ENCODE results near the gene AFF2. TPM values are rescaled to one million over a fixed set of nuclear protein-coding genes. Genes with fewer than 3 reads are reported as not detected.

The AFF2 gene
- total RNA-seq, 1 donor from 2014 or later = 13.4 TPM

DNA sequence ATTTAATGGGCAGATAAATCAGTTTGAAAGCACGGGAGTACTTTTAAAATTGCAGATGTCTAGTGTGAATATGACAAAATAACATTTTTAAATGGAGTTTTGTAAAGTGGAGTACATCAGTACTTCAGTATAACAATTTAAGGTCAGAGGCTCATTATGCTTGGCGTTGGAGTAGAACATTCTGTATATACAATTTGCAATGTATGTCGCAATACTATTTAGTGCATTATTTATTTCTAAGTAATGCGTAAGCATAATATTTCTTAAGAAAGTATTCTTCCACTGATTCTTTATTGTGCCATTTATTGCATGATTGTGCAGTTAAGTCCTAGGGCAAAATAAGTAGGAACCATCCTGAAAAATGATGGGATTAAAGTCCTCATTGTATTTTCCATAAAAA lies 461.6 kb downstream of the AFF2 start:
- Histone ChIP-seq H3K4me3 (no peak overlapping the region), H3K27ac (no peak overlapping the region)
- TF ChIP-seq, protein P1, sequence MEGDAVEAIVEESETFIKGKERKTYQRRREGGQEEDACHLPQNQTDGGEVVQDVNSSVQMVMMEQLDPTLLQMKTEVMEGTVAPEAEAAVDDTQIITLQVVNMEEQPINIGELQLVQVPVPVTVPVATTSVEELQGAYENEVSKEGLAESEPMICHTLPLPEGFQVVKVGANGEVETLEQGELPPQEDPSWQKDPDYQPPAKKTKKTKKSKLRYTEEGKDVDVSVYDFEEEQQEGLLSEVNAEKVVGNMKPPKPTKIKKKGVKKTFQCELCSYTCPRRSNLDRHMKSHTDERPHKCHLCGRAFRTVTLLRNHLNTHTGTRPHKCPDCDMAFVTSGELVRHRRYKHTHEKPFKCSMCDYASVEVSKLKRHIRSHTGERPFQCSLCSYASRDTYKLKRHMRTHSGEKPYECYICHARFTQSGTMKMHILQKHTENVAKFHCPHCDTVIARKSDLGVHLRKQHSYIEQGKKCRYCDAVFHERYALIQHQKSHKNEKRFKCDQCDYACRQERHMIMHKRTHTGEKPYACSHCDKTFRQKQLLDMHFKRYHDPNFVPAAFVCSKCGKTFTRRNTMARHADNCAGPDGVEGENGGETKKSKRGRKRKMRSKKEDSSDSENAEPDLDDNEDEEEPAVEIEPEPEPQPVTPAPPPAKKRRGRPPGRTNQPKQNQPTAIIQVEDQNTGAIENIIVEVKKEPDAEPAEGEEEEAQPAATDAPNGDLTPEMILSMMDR (IDR thresholded peaks at IDR 0.05) = no peak

DNA sequence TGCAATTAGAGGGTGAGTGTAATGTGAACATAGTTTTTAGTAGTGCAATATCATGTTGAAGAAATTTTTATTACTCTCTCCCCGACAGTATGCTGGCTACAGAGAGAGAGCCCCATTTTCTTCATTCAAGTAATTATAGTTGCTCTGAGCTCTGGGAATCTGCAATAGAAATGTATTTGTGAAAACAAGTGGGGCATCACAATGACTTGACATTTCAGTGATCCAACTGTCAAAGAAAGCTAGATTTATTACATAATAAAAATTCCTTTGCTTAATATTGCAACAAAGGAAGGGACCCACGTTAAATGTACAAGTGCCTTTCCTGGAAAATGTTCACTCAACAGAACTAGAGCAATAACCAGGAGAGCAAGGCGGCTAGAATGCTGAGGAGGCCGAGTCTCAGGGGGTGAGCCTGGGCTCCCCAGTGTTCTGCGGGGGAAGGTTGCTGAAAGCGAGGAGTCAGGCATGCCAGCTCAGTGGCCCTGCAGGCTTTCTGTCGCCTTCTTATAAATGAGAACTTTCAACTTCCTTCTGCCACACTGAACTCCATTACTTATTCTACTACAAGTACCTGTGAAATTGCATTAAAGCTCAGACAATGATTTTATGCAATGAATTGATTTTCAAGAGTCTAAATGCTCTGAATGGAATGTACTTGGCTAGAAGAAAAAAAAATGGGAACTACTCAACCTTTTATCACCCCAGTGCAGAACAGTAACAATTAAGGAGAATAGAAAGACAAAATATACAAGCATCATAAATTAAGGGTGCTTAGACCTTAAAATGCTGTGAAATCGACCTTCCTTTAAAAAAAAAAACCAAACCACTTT lies 476.4 kb downstream of the AFF2 start:
- no peaks in the 10 kb centered on the region for H3K27me3 ChIP-seq
- H3K27ac ChIP-seq = no peak overlapping the region
- TF ChIP-seq, protein P1 (IDR thresholded peaks at IDR 0.05) = no peak
- intact Hi-C loops (cut with DNase I) = no loop called here
- no peak overlapping the region for H3K4me3 ChIP-seq
- H3K36me3 ChIP-seq = no peaks in the 10 kb centered on the region
- H3K9me3 ChIP-seq = no peaks in the 10 kb centered on the region
- H3K4me1 ChIP-seq = no peaks in the 10 kb centered on the region
- DNase-seq (no peak), ATAC-seq (no peak)

More for the DNA sequence above, 461.6 kb downstream of the AFF2 start:
- H3K36me3 ChIP-seq = no peaks in the 10 kb centered on the region
- H3K9me3 ChIP-seq = no peaks in the 10 kb centered on the region
- no peak for DNase-seq
- ATAC-seq = no peak
- no peaks in the 10 kb centered on the region for H3K27me3 ChIP-seq
- no peaks in the 10 kb centered on the region for H3K4me1 ChIP-seq
- intact Hi-C loops (cut with DNase I) = no loop called here

GRCh38 chrX:148979786-148980185 lies 479.4 kb downstream of the AFF2 start:
- DNase-seq (no peak), ATAC-seq (no peak)
- no peaks in the 10 kb centered on the region for H3K4me1 ChIP-seq
- no peaks in the 10 kb centered on the region for H3K27me3 ChIP-seq
- TF ChIP-seq, protein P1 (IDR thresholded peaks at IDR 0.05) = no peak
- no peaks in the 10 kb centered on the region for H3K9me3 ChIP-seq
- intact Hi-C loops (cut with DNase I) = no loop called here
- no peaks in the 10 kb centered on the region for H3K36me3 ChIP-seq
- H3K4me3 ChIP-seq = no peak overlapping the region
- H3K27ac ChIP-seq = no peak overlapping the region

GRCh38 chrX:148984238-148984637 lies 483.8 kb downstream of the AFF2 start:
- H3K4me1 ChIP-seq = no peaks in the 10 kb centered on the region
- no peaks in the 10 kb centered on the region for H3K36me3 ChIP-seq
- H3K27ac ChIP-seq = no peak overlapping the region
- intact Hi-C loops (cut with DNase I) = no loop called here
- no peaks in the 10 kb centered on the region for H3K27me3 ChIP-seq
- no peaks in the 10 kb centered on the region for H3K9me3 ChIP-seq
- H3K4me3 ChIP-seq = no peak overlapping the region
- no peak for DNase-seq
- no peak for ATAC-seq
- TF ChIP-seq, protein P1 (IDR thresholded peaks at IDR 0.05) = no peak

DNA sequence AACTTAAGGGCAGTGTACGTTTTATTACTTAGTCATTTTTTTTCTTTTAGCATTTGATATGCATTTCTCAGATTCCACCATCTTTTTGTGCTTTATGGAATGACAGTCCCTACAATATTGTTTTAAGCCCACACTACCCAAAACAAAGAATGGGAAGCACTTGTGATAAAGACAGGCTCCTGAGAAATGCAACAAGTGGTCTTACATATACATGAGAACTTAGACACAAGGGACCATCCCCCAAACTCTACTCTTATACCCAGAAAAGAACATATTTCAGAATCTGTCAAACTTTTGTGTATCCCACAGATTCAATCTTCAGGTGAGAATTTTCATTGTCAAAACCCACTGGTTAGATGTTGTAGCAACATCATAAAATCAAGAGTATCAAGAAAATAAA lies 491.1 kb downstream of the AFF2 start:
- no peaks in the 10 kb centered on the region for H3K27me3 ChIP-seq
- no peaks in the 10 kb centered on the region for H3K9me3 ChIP-seq
- no peak overlapping the region for H3K27ac ChIP-seq
- H3K4me1 ChIP-seq = no peaks in the 10 kb centered on the region
- DNase-seq = no peak
- H3K4me3 ChIP-seq = no peak overlapping the region
- ATAC-seq = no peak
- TF ChIP-seq, protein P1 (IDR thresholded peaks at IDR 0.05) = no peak
- no peaks in the 10 kb centered on the region for H3K36me3 ChIP-seq
- intact Hi-C loops (cut with DNase I) = no loop called here

Measured in upper lobe of right lung (tissue), 1 donor.